ENCODE measurements around the gene MUC5B. TPM values are rescaled to one million over a fixed set of nuclear protein-coding genes. Genes with fewer than 3 reads are reported as not detected.

MUC5B gene
- total and polyA plus RNA-seq, 2 of the 13 experiments (the other 11 are each of a cell fraction or from before 2014, with no cell fraction given), result 0.01 TPM; not detected in 1

GRCh38 chr11:1262172-1263006 lies 39.5 kb downstream of the MUC5B start (continued):
- TF ChIP-seq ZBTB40 (IDR thresholded peaks at IDR 0.05) (0 out of 2 replicates have a peak, but pooled peaks have one; percentile 21), ZBTB40 (CRISPR knock-in tag; IDR thresholded peaks at IDR 0.05) (no peak), SP2 (CRISPR knock-in tag; IDR thresholded peaks at IDR 0.05) (peak; percentile 73), BCL3 (CRISPR knock-in tag; IDR thresholded peaks at IDR 0.05) (peak; percentile 62; the same call in 1 of the 2 replicates), ZNF232 (CRISPR knock-in tag; IDR thresholded peaks at IDR 0.05; ENCODE audit: borderline replicate concordance) (peak; percentile 30; the same call in 1 of the 2 replicates), ESRRA (CRISPR knock-in tag; IDR thresholded peaks at IDR 0.05; ENCODE audit: low read depth) (0 out of 2 replicates have a peak, but pooled peaks have one; percentile 24), ZFY (CRISPR knock-in tag; IDR thresholded peaks at IDR 0.05) (peak; percentile 78), ZNF121 (CRISPR knock-in tag; IDR thresholded peaks at IDR 0.05) (no peak), ZBED4 (CRISPR knock-in tag; IDR thresholded peaks at IDR 0.05; ENCODE audit: borderline replicate concordance) (no peak), KDM1A (CRISPR knock-in tag; IDR thresholded peaks at IDR 0.05) (no peak), KAT7 (CRISPR knock-in tag; IDR thresholded peaks at IDR 0.05; ENCODE audit: borderline replicate concordance) (peak; percentile 73; the same call in 1 of the 2 replicates), AHR (CRISPR knock-in tag; IDR thresholded peaks at IDR 0.05) (0 out of 2 replicates have a peak, but pooled peaks have one; percentile 31), ARNTL (CRISPR knock-in tag; IDR thresholded peaks at IDR 0.05) (peak; percentile 84), MTA1 (CRISPR knock-in tag; IDR thresholded peaks at IDR 0.05; ENCODE audit: borderline replicate concordance) (peak; percentile 52; the same call in 1 of the 2 replicates)

All from HepG2 (cell line).